HL-60 (cell line): Measurements from ENCODE around the gene SLC22A13.

Source experiments
- DNase-seq, 2 experiments: peaks; one replicate each; pipeline ENCODE4 v3.0.0-alpha.2; 2010 to 2020; ENCODE audit warnings: low read depth in 1 of 2, low spot score in 1 of 2
- H3K27ac ChIP-seq: fragments of 250-450 bp; sonication (Bioruptor Pico); replicated peaks from 2 replicates; pipeline ENCODE4 v1.5.1; 2020; ENCODE audit warnings: mild to moderate bottlenecking, moderate library complexity
- H3K27me3 ChIP-seq: fragments of 250-450 bp; sonication (Bioruptor Pico); 2 replicates; pipeline ENCODE4 v1.5.1; 2021; ENCODE audit warnings: mild to moderate bottlenecking, moderate library complexity; ENCODE audit not compliant: insufficient read depth, poor library complexity, severe bottlenecking
- H3K4me3 ChIP-seq: replicated peaks from 2 replicates; pipeline ENCODE4 v1.5.1; 2011; ENCODE audit warnings: mild to moderate bottlenecking, control low read depth, low read length; ENCODE audit not compliant: insufficient read depth
- GABPA ChIP-seq: IDR thresholded peaks from 2 replicates; pipeline ENCODE4 v1.6.1; 2012; ENCODE audit warnings: low read depth
- POLR2AphosphoS5 ChIP-seq: IDR thresholded peaks from 2 replicates; pipeline ENCODE4 v1.6.1; 2012; ENCODE audit warnings: low read depth
- SPI1 ChIP-seq: IDR thresholded peaks from 2 replicates; pipeline ENCODE4 v1.6.1; 2012; ENCODE audit warnings: low read depth, mild to moderate bottlenecking, borderline replicate concordance
- TF ChIP-seq, protein P1 (sequence below): IDR thresholded peaks from 2 replicates; pipeline ENCODE4 v1.6.1; 2012; ENCODE audit warnings: low read depth; ENCODE audit not compliant: insufficient replicate concordance
- TF ChIP-seq, protein P2 (sequence below): IDR thresholded peaks from one replicate; pipeline ENCODE4 v1.5.1; 2011; ENCODE audit warnings: low read length, control low read depth, inconsistent platforms; ENCODE audit not compliant: insufficient read depth

Gene SLC22A13

DNA sequence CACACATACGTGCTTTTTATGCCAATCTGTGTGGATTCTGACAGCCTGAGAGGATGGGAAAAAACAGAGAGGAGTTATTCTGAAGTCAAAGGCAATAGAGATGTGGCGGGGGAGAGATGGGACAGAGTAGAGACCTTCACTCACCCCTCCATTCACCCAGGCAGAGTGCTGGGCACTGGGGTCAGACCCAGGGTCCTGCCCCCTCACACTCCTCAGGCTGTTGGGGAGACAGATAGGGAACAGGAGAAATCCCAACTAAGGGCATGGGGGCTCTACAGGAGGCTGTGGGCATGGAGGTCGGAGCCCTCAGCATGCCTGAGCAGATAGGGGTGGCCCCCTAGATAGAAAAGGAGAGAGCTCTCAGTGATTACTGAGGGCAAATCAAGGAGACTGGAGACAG, 46.7 kb downstream of the SLC22A13 start:
- TF ChIP-seq, protein P1, sequence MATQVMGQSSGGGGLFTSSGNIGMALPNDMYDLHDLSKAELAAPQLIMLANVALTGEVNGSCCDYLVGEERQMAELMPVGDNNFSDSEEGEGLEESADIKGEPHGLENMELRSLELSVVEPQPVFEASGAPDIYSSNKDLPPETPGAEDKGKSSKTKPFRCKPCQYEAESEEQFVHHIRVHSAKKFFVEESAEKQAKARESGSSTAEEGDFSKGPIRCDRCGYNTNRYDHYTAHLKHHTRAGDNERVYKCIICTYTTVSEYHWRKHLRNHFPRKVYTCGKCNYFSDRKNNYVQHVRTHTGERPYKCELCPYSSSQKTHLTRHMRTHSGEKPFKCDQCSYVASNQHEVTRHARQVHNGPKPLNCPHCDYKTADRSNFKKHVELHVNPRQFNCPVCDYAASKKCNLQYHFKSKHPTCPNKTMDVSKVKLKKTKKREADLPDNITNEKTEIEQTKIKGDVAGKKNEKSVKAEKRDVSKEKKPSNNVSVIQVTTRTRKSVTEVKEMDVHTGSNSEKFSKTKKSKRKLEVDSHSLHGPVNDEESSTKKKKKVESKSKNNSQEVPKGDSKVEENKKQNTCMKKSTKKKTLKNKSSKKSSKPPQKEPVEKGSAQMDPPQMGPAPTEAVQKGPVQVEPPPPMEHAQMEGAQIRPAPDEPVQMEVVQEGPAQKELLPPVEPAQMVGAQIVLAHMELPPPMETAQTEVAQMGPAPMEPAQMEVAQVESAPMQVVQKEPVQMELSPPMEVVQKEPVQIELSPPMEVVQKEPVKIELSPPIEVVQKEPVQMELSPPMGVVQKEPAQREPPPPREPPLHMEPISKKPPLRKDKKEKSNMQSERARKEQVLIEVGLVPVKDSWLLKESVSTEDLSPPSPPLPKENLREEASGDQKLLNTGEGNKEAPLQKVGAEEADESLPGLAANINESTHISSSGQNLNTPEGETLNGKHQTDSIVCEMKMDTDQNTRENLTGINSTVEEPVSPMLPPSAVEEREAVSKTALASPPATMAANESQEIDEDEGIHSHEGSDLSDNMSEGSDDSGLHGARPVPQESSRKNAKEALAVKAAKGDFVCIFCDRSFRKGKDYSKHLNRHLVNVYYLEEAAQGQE, result no peak
- TF ChIP-seq SPI1, result no peak
- no peak for TF ChIP-seq GABPA
- TF ChIP-seq, protein P2, sequence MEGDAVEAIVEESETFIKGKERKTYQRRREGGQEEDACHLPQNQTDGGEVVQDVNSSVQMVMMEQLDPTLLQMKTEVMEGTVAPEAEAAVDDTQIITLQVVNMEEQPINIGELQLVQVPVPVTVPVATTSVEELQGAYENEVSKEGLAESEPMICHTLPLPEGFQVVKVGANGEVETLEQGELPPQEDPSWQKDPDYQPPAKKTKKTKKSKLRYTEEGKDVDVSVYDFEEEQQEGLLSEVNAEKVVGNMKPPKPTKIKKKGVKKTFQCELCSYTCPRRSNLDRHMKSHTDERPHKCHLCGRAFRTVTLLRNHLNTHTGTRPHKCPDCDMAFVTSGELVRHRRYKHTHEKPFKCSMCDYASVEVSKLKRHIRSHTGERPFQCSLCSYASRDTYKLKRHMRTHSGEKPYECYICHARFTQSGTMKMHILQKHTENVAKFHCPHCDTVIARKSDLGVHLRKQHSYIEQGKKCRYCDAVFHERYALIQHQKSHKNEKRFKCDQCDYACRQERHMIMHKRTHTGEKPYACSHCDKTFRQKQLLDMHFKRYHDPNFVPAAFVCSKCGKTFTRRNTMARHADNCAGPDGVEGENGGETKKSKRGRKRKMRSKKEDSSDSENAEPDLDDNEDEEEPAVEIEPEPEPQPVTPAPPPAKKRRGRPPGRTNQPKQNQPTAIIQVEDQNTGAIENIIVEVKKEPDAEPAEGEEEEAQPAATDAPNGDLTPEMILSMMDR, result no peak
- no peak for TF ChIP-seq POLR2AphosphoS5
- DNase-seq, result no peak

DNA sequence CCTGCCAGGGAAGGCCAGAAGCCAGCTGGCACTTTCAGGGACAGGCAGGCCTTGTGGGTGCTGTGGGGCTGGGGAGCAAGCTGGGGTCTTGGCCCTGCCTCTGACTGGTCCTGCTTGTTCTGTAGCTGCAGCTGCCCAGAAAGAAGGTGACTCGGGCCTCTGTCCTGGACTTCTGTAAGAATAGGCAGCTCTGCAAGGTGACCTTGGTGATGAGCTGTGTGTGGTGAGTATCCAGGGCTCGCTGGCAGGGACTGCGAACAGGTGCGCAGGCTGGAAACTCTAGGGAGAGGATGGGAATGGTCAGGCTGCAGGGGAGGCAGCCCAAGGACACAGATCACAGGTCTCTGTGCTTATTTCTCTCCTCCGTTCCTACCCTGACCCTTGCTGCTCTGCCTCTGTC, 47.7 kb downstream of the SLC22A13 start:
- Histone ChIP-seq H3K4me3 (no peak overlapping the region), H3K27me3 (no peaks in the 10 kb centered on the region), H3K27ac (no peak overlapping the region)
- TF ChIP-seq, protein P2, result no peak
- TF ChIP-seq GABPA (no peak), SPI1 (no peak), POLR2AphosphoS5 (no peak)
- TF ChIP-seq, protein P1, result no peak
- no peak for DNase-seq

More for the DNA sequence above, 46.7 kb downstream of the SLC22A13 start:
- no peaks in the 10 kb centered on the region for H3K27me3 ChIP-seq
- no peak overlapping the region for H3K4me3 ChIP-seq
- no peak overlapping the region for H3K27ac ChIP-seq

DNA sequence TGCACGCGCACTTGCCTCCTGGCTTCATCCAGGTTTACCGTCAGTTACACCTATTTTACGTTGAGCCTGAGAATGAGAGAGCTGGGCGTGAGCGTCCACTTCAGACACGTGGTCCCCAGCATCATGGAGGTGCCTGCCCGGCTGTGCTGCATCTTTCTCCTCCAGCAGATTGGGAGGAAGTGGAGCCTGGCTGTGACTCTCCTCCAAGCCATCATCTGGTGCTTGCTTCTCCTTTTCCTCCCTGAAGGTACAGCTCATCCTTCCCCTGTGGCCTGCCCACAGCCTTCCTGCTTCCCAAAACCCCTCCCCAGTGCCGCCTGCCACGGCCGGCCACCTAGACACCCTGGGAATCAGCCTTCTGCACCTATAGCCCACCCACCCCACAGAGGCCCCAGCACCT, 48.1 kb downstream of the SLC22A13 start:
- H3K27me3 ChIP-seq, result no peaks in the 10 kb centered on the region
- H3K27ac ChIP-seq, result no peak overlapping the region
- no peak overlapping the region for H3K4me3 ChIP-seq
- peak; percentile 24 to 63 for DNase-seq
- TF ChIP-seq, protein P1, result no peak
- TF ChIP-seq SPI1, result peak; percentile 83; the same call in 1 of the 2 replicates
- TF ChIP-seq POLR2AphosphoS5, result no peak
